ENCODE measurements around the gene DLG2. TPM values are rescaled to one million over a fixed set of nuclear protein-coding genes. Genes with fewer than 3 reads are reported as not detected.

Gene DLG2
- polyA plus RNA-seq, 3 donors = 0.24 to 0.39 TPM; not detected in 1

GRCh38 chr11:84211896-84212295 is 1415.2 kb downstream of the DLG2 start:
- intact Hi-C loops (cut with micrococcal nuclease) = no loop called here
- Mint-ChIP-seq H3K27ac (no peak overlapping the region), H3K36me3 (no peaks in the 10 kb centered on the region), H3K27me3 (ENCODE audit: low read depth in 3 of 3) (no peaks in the 10 kb centered on the region), H3K4me1 (no peaks in the 10 kb centered on the region), H3K9me3 (peaks cover 0 to 12% (median 0%) of the 10 kb centered on the region in 7 donors), H3K4me3 (no peak overlapping the region)
- H3K4me3 ChIP-seq (replicated peaks in 1 of 3; ENCODE audit: low read depth in 2 of 3, low read length in 3 of 3) = no peak overlapping the region
- no peak overlapping the region for H3K27ac ChIP-seq (ENCODE audit: low read depth in 1 of 2, low read length in 2 of 2)
- DNase-seq = no peak
- H3K9ac ChIP-seq (ENCODE audit: insufficient read depth, low read length, poor library complexity, severe bottlenecking) = no peak overlapping the region
- no peak overlapping the region for H2AFZ ChIP-seq (ENCODE audit: insufficient read depth, low read depth, low read length, poor library complexity, severe bottlenecking)
- WGBS (ENCODE audit: insufficient coverage) = no CpG with 5 or more reads among the region's 3 CpGs
- H3K9me3 ChIP-seq (replicated peaks in 1 of 2; ENCODE audit: control insufficient read depth in 1 of 2, insufficient read depth in 1 of 2, low read length in 2 of 2) = no peaks in the 10 kb centered on the region
- no peak overlapping the region for H3K4me2 ChIP-seq (replicated peaks; ENCODE audit: extremely low read depth, low read length, poor library complexity, severe bottlenecking)
- H3K79me2 ChIP-seq (ENCODE audit: insufficient read depth, low read length) = no peaks in the 10 kb centered on the region
- H4K20me1 ChIP-seq (ENCODE audit: insufficient read depth, low read length) = no peaks in the 10 kb centered on the region
- no peaks in the 10 kb centered on the region for H3K36me3 ChIP-seq (replicated peaks in 1 of 2; ENCODE audit: control insufficient read depth in 1 of 2, insufficient read depth in 2 of 2, low read length in 2 of 2)
- TF ChIP-seq CTCF (IDR thresholded peaks at IDR 0.05) = no peak
- no peaks in the 10 kb centered on the region for H3K27me3 ChIP-seq (ENCODE audit: control insufficient read depth in 2 of 2, insufficient read depth in 2 of 2, low read length in 2 of 2)
- H3K4me1 ChIP-seq (ENCODE audit: control insufficient read depth in 1 of 2, insufficient read depth in 2 of 2, low read length in 2 of 2) = no peaks in the 10 kb centered on the region

GRCh38 chr11:84194696-84195095 is 1432.4 kb downstream of the DLG2 start:
- no peak for DNase-seq
- H3K27me3 Mint-ChIP-seq (ENCODE audit: low read depth in 3 of 3) = no peaks in the 10 kb centered on the region
- Histone ChIP-seq H3K36me3 (replicated peaks in 1 of 2; ENCODE audit: control insufficient read depth in 1 of 2, insufficient read depth in 2 of 2, low read length in 2 of 2) (no peaks in the 10 kb centered on the region), H3K4me1 (ENCODE audit: control insufficient read depth in 1 of 2, insufficient read depth in 2 of 2, low read length in 2 of 2) (no peaks in the 10 kb centered on the region), H3K4me3 (replicated peaks in 1 of 3; ENCODE audit: low read depth in 2 of 3, low read length in 3 of 3) (no peak overlapping the region), H3K27ac (ENCODE audit: low read depth in 1 of 2, low read length in 2 of 2) (no peak overlapping the region), H3K9ac (ENCODE audit: insufficient read depth, low read length, poor library complexity, severe bottlenecking) (no peak overlapping the region), H3K27me3 (ENCODE audit: control insufficient read depth in 2 of 2, insufficient read depth in 2 of 2, low read length in 2 of 2) (no peaks in the 10 kb centered on the region), H3K4me2 (replicated peaks; ENCODE audit: extremely low read depth, low read length, poor library complexity, severe bottlenecking) (no peak overlapping the region), H4K20me1 (ENCODE audit: insufficient read depth, low read length) (no peaks in the 10 kb centered on the region), H3K9me3 (replicated peaks in 1 of 2; ENCODE audit: control insufficient read depth in 1 of 2, insufficient read depth in 1 of 2, low read length in 2 of 2) (peaks cover 0 to 14% of the 10 kb centered on the region in 2 donors), H2AFZ (ENCODE audit: insufficient read depth, low read depth, low read length, poor library complexity, severe bottlenecking) (no peak overlapping the region), H3K79me2 (ENCODE audit: insufficient read depth, low read length) (no peaks in the 10 kb centered on the region)
- no peaks in the 10 kb centered on the region for H3K36me3 Mint-ChIP-seq
- H3K4me1 Mint-ChIP-seq = no peaks in the 10 kb centered on the region
- 97% methylated on average over 13 of the region's 18 CpGs for WGBS (ENCODE audit: insufficient coverage)
- no peak overlapping the region for H3K27ac Mint-ChIP-seq
- H3K4me3 Mint-ChIP-seq = no peak overlapping the region
- H3K9me3 Mint-ChIP-seq = peaks cover 0 to 16% (median 2%) of the 10 kb centered on the region in 7 donors
- intact Hi-C loops (cut with micrococcal nuclease) = no loop called here
- TF ChIP-seq CTCF (IDR thresholded peaks at IDR 0.05) = no peak

Measured in CD14-positive monocyte (primary cell).